ENCODE data around the gene MMP17. TPM values are rescaled to one million over a fixed set of nuclear protein-coding genes. Genes with fewer than 3 reads are reported as not detected.
"Not testable (repeated sequence)": the region's sequence is repeated elsewhere in the genome, so short reads cannot be mapped to it uniquely, and the experiment has no call there.

MMP17 gene
- total RNA-seq, 1 donor from 2014 or later = 0.89 TPM

DNA sequence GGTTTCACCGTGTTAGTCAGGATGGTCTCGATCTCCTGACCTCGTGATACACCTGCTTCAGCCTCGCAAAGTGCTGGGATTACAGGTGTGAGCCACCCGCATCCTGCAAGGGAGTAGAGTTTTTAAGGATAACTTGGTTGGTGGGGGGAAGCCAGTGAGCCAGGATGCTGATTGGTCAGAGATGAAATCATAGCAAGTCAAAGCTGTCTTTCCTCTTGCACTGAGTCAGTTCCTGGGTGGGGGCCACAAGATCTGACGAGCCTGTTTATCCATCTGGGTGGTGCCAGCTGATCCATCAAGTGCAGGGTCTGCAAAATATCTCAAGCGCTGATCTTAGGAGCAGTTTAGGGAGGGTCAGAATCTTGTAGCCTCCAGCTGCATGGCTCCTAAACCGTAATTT is 56.9 kb downstream of the MMP17 start:
- not testable (repeated sequence) for H3K4me3 Mint-ChIP-seq, H3K27ac Mint-ChIP-seq

DNA sequence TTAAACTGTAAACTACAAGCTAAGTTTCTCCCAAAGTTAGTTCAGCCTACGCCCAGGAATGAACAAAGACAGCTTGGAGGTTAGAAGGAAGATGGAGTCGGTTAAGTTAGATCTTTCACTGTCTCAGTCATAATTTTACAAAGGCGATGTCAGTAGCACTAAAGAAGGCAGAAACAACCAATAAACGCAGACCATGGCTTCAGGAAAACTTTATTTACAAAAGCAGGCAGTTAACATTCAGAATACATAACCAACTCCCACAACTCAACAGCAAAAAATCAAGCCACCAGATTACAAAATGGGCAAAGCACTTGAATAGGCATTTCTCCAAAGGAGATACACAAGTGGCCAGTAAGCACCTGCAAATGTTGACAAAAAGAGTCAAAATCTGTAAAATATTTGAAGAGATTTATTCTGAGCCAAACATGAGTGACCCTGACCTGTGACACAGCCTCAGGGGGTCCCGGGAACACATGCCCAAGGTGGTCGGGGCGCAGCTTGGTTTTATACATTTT is 57.4 kb downstream of the MMP17 start:
- Mint-ChIP-seq H3K27ac (no peak overlapping the region), H3K9me3 (peaks cover 6% of the 10 kb centered on the region), H3K4me1 (no peaks in the 10 kb centered on the region), H3K27me3 (no peaks in the 10 kb centered on the region), H3K36me3 (ENCODE audit: low read depth) (no peaks in the 10 kb centered on the region), H3K4me3 (no peak overlapping the region)
- DNase-seq = no peak
- intact Hi-C loops (cut with micrococcal nuclease) = no loop called here

More for the DNA sequence above, 56.9 kb downstream of the MMP17 start:
- H3K4me1 Mint-ChIP-seq; H3K36me3 Mint-ChIP-seq (ENCODE audit: low read depth); H3K9me3 Mint-ChIP-seq; DNase-seq; H3K27me3 Mint-ChIP-seq; intact Hi-C loops (cut with micrococcal nuclease): not testable (repeated sequence)

DNA sequence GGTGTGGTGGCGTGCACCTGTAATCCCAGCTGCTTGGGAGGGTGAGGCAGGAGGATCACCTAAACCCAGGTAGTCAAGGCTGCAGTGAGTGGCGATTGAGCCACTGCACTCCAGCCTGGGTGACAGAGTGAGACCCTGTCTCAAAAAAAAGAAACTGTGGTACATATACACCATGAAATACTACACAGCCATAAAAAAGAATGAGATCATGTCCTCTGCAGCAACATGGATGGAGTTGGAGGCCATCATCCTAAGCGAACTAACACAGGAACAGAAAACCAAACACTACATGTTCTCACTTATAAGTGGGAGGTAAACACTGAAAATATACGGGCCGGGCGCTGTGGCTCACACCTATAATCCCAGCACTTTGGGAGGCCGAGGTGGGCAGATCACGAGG is 63.5 kb downstream of the MMP17 start:
- intact Hi-C loops (cut with micrococcal nuclease); H3K4me1 Mint-ChIP-seq; H3K27me3 Mint-ChIP-seq; DNase-seq; H3K9me3 Mint-ChIP-seq; H3K36me3 Mint-ChIP-seq (ENCODE audit: low read depth); H3K27ac Mint-ChIP-seq; H3K4me3 Mint-ChIP-seq: not testable (repeated sequence)

DNA sequence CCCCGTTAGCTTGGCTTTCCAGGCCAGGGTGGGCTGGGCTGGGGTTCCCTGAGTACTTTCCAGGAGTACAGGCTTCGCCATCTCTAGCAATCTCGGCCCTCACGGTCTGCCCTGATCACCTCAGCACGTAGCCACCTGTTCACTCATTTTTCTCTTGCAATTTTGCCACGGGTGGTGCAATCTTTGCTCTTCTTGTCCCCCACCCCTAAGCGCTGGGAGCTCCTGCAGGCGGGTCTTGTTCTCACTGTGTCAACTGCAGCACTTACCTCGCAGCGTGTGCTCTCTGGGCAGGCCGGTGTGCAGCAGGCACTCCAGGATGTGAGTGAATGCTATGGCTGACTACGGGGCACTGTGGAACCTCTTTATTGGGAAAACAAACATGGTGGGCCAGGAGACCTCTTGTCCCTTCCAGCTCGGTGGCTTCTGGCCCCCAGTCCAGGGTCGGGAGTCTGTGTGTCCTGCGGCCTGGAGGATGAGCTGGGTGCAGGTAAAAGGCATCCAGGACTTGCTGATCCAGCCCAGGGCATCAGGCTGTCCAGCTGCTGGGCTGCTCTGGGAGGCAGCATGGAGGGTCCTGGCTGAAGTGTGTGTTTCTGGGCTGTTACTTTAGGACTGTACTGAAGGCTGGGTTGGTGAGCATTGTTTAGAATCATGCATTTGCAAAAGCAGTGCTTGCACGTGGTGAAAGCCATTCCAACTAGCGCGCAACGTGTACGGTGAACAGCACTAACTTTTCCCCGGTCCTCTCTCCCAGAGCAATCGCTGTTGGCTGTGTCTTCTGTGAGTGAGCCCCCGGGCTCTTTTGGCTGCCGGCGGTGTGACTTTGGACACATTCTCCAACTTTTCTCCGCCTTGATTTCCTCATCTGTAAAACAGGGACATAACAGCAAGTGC is 64.8 kb downstream of the MMP17 start:
- Mint-ChIP-seq H3K27me3 (no peaks in the 10 kb centered on the region), H3K27ac (no peak overlapping the region), H3K4me3 (no peak overlapping the region), H3K4me1 (peaks cover 8% of the 10 kb centered on the region), H3K9me3 (no peaks in the 10 kb centered on the region), H3K36me3 (ENCODE audit: low read depth) (no peaks in the 10 kb centered on the region)
- intact Hi-C loops (cut with micrococcal nuclease) = no loop called here
- DNase-seq = no peak

DNA sequence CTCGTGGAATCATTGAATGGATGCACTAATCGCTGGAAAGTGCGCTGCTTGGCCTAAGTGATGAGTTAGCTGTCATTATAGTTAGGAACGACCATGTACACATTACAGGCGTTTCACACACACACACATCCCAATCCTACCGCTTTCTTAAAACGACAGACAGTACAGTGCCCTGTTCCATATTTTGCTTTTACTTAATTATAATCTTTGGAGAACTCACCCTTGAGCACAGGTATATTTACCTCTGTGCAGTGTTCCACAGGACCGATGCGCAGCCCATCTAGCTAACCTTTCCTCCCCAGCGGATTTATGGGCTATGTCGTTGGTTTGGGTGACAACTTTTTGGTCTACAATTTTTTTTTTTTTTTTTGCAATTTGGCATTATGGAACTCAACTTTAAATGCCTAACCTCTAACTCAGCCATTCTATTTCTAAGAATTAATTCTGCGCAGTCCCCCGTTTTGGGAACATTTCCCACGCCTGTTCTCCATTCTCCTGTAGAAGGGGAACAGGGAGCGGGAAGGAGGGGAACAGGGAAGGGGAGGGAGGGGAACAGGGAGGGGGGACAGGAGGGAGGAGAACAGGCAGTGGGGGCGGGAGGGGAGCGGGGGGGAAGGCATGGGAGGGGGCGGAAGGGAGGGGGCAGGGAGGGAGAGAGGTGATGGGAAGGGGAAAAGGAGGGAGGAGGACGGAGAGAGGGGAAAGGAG is 65.6 kb downstream of the MMP17 start:
- H3K9me3 Mint-ChIP-seq = no peaks in the 10 kb centered on the region
- intact Hi-C loops (cut with micrococcal nuclease) = loop anchor here (1.0 kb wide), 2 partner anchors 36 to 296 kb away; partner anchors contain the start of gene PUS1
- no peak overlapping the region for H3K27ac Mint-ChIP-seq
- H3K4me3 Mint-ChIP-seq = peak overlapping the region; percentile 52
- H3K27me3 Mint-ChIP-seq = no peaks in the 10 kb centered on the region
- no peaks in the 10 kb centered on the region for H3K36me3 Mint-ChIP-seq (ENCODE audit: low read depth)
- H3K4me1 Mint-ChIP-seq = peaks cover 8% of the 10 kb centered on the region
- DNase-seq = no peak

DNA sequence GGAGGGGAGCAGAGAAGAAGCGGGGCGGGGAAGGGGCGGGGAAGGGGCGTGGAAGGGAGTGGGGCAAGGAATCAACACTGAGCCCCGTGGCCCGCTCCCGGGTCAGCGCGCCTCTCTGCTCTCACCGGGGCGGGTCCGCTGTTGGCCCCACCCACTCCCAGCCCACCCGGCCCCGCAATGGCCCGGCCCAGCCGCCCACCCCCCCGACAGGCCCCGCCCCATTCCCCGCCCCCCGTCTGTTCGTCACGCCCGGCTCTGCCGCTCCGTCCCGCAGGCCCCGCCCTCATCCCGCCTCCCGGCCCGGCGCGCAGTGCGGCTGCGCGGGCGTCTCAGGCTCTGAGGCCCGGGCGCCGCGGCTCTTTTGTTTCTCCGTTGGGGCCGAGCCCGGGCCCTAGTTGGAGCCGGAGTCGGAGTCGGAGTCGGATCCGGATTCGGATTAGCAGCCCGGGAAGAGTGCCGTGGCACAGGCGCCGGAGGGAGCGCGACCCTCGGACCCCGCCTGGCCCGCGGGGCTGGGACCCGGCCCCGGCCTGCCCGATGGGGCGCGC is 66.2 kb downstream of the MMP17 start, which contains the start of gene ULK1:
TSS of gene ULK1 (plus strand) at position 310 of the 548 bp plus-strand sequence. CDS start 380 bp downstream, outside the sequence.
- H3K4me3 Mint-ChIP-seq = peak within 1 kb of the TSS; percentile 87
- intact Hi-C loops (cut with micrococcal nuclease) = loop anchor here (1.0 kb wide), 2 partner anchors 35 to 295 kb away; partner anchors contain the start of gene PUS1
- H3K4me1 Mint-ChIP-seq = peaks cover 8% of the 10 kb centered on the region
- peak within 1 kb of the TSS; percentile 80 for H3K27ac Mint-ChIP-seq
- no peaks in the 10 kb centered on the region for H3K27me3 Mint-ChIP-seq
- H3K36me3 Mint-ChIP-seq (ENCODE audit: low read depth) = no peaks in the 10 kb centered on the region
- no peaks in the 10 kb centered on the region for H3K9me3 Mint-ChIP-seq
- DNase-seq = peak; percentile 99

DNA sequence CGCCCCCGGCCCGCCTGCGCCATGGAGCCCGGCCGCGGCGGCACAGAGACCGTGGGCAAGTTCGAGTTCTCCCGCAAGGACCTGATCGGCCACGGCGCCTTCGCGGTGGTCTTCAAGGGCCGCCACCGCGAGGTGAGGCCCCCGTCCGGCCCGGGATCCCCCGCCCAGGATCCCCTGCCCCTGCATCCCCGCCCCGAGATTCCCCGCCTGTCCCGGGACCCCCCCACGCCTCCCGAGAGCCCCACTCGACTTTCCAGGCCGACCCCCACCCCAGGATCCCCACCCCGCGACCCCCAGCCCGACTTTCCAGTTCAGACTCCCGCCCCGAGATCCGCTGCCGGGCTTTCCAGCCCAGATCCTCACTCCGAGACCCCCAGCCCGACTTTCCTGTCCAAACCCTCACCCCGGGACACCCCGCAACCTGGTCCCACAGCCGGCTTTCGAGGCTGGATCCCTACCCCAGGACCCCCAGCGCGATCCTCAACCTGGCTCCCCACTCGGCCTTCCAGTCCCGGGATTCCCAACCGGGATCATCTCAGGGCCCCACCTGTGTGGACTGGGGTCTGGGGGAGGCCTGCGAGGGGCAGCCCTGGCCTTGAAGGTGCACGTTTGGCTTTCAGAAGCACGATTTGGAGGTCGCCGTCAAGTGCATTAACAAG is 66.9 kb downstream of the MMP17 start:
- Mint-ChIP-seq H3K27ac (peak overlapping the region; percentile 80), H3K4me3 (peak overlapping the region; percentile 87), H3K9me3 (no peaks in the 10 kb centered on the region), H3K4me1 (peaks cover 8% of the 10 kb centered on the region), H3K36me3 (ENCODE audit: low read depth) (no peaks in the 10 kb centered on the region), H3K27me3 (no peaks in the 10 kb centered on the region)
- intact Hi-C loops (cut with micrococcal nuclease) = loop anchor here (1.0 kb wide), 2 partner anchors 34 to 294 kb away; partner anchors contain the start of gene PUS1
- peak; percentile 63 for DNase-seq

DNA sequence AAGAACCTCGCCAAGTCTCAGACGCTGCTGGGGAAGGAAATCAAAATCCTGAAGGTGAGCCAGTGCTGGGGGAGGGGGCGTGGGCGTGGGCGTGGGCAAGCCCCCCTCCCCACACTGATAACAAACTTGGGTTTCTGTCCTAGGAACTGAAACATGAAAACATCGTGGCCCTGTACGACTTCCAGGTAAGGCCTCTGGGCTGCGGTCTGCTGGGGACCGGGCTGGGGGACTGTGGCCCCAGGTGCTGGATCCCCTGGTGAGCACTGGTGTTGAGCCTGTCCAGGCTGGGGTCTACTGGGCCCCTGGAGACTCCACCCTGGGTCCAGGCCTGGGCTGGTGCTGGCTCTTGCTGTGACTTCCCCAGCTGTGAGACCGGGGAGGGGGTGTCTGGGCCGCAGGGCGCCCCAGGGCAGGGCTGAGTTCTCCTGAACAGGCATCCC is 67.5 kb downstream of the MMP17 start:
- peaks cover 8% of the 10 kb centered on the region for H3K4me1 Mint-ChIP-seq
- no peak for DNase-seq
- intact Hi-C loops (cut with micrococcal nuclease) = loop anchor here (1.0 kb wide), 1 partner anchor 54 kb away; the partner anchor contains the start of gene EP400
- no peaks in the 10 kb centered on the region for H3K9me3 Mint-ChIP-seq
- H3K4me3 Mint-ChIP-seq = peak overlapping the region; percentile 87
- H3K27ac Mint-ChIP-seq = peak overlapping the region; percentile 80
- no peaks in the 10 kb centered on the region for H3K36me3 Mint-ChIP-seq (ENCODE audit: low read depth)
- no peaks in the 10 kb centered on the region for H3K27me3 Mint-ChIP-seq

DNA sequence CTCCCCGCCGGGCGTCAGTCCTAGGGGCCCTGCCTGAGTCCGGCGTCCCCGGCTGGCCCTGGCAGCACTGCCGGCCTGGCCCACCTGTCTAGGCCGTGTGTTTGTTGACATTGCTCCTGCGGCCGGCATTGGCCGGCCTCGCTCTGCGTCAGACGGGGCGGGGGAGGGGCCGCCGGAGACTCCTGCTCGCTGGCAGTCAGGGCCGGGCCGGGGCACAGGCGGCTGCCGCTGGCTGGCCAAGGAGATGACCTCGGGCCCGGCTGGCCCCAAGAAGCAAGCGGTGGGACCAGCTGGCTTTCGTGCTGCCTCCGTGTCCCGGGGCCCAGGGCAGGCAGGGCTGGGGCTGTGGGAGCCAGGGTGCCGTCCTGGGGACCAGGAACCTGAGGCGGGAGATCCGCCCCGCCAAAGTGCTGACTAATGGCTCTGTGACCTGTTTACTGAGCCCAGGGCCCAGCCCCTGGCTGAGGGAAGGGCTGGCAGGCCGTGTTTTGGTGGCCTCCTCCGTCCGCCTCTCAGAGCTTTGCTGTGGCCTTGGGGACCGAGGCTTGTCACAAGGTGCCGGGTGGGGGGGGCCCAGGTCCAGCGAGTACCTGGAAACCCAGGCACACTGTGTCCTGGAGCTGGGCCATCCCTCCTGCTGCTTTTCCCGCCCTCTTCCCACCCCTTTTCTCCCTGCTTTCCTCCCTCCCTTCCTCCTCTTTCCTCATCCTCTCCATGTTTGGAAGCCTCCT is 68.1 kb downstream of the MMP17 start:
- intact Hi-C loops (cut with micrococcal nuclease) = loop anchor here (1.0 kb wide), 1 partner anchor 53 kb away; the partner anchor contains the start of gene EP400
- Mint-ChIP-seq H3K27me3 (no peaks in the 10 kb centered on the region), H3K9me3 (no peaks in the 10 kb centered on the region), H3K27ac (peak overlapping the region; percentile 80), H3K4me1 (peaks cover 8% of the 10 kb centered on the region), H3K4me3 (peak overlapping the region; percentile 87), H3K36me3 (ENCODE audit: low read depth) (no peaks in the 10 kb centered on the region)
- DNase-seq = peak; percentile 92

DNA sequence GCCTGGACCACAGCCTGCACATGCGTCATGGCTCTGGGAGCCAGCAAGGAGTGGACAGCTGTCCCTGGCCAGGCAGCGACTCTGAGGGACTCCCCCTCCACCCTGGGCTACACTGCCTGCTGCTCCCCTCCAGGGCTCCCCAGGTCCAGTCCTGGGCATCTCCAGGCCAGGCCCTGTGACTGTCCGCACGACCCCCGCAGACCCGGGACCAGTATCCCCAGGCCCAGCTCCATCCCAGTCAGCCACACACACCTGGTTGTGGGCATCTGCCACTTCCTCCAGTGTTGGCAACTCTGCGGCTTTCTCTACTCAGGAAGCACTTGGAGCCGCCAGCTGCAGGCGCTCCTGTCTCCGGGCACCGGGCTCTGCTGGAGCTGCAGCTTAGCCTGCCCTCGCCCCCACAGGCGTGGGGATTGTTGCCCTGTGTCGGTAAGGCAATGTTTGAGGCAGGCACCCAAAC is 68.6 kb downstream of the MMP17 start:
- DNase-seq = no peak
- Mint-ChIP-seq H3K9me3 (no peaks in the 10 kb centered on the region), H3K27me3 (no peaks in the 10 kb centered on the region), H3K27ac (no peak overlapping the region), H3K4me1 (peaks cover 8% of the 10 kb centered on the region), H3K4me3 (peak overlapping the region; percentile 87), H3K36me3 (ENCODE audit: low read depth) (no peaks in the 10 kb centered on the region)
- intact Hi-C loops (cut with micrococcal nuclease) = loop anchor here (1.0 kb wide), 1 partner anchor 52 kb away; the partner anchor contains the start of gene EP400

DNA sequence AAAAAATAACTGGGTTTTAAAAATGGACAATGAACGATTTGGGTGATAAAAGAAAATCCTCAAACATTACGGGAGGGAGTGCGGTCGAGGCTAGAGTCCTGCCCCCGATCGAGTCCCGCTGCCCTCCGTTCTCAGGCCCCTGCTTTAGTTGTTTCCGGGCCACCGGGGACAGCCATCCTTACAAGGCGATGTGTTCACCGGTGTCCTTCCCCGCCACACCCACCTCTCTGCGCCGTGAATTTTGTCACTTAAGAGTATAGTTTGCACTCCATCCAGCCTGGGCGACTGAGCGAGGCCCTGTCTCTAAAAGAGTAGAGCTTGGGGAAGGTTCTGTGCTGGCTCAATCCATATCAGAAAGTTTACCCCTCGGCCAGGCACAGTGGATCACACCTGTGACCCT is 69.1 kb downstream of the MMP17 start:
- DNase-seq = no peak
- Mint-ChIP-seq H3K27ac (no peak overlapping the region), H3K4me3 (peak overlapping the region; percentile 37), H3K27me3 (no peaks in the 10 kb centered on the region), H3K4me1 (peaks cover 8% of the 10 kb centered on the region), H3K9me3 (no peaks in the 10 kb centered on the region), H3K36me3 (ENCODE audit: low read depth) (no peaks in the 10 kb centered on the region)
- intact Hi-C loops (cut with micrococcal nuclease) = no loop called here

DNA sequence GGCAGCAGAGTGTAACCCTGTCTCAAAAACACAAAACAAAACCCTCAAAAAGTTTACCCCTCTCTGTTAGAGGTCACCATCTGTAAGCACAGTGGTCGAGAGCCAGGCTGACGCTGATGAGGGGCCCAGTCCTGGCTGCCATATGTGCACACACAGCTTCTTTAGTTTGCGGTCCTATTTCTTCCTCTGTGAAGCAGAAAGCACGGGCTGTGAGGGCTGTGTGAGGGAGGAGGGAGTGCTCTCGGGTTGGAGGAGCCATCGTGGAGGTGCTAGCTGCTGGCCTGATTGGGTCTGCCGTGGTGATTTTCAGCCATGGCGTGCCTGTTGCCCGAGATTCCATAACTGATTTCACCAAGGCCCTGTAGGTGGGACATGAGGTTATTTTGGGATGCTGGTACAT is 69.7 kb downstream of the MMP17 start:
- intact Hi-C loops (cut with micrococcal nuclease) = no loop called here
- H3K4me1 Mint-ChIP-seq = peaks cover 8% of the 10 kb centered on the region
- no peak overlapping the region for H3K27ac Mint-ChIP-seq
- no peak overlapping the region for H3K4me3 Mint-ChIP-seq
- no peaks in the 10 kb centered on the region for H3K9me3 Mint-ChIP-seq
- H3K27me3 Mint-ChIP-seq = no peaks in the 10 kb centered on the region
- H3K36me3 Mint-ChIP-seq (ENCODE audit: low read depth) = no peaks in the 10 kb centered on the region
- no peak for DNase-seq

Data from activated CD4-positive, alpha-beta T cell treated with anti-CD3 and anti-CD28 coated beads, Interleukin-2, amount 10 ng/mL, durations not matched to agents 24 days and 14 days (primary cell).